Fibroblast of skin of right quadriceps (primary cell): ENCODE measurements around the gene URB1.
A peak's percentile ranks its signal among the peaks of the same experiment; 100 is the strongest.

Source experiments
- DNase-seq: peaks from one replicate; pipeline ENCODE4 v3.0.0-alpha.2; 2013

Gene URB1

GRCh38 chr21:32340863-32341848, 51.7 kb downstream of the URB1 start:
- no peak for DNase-seq

DNA sequence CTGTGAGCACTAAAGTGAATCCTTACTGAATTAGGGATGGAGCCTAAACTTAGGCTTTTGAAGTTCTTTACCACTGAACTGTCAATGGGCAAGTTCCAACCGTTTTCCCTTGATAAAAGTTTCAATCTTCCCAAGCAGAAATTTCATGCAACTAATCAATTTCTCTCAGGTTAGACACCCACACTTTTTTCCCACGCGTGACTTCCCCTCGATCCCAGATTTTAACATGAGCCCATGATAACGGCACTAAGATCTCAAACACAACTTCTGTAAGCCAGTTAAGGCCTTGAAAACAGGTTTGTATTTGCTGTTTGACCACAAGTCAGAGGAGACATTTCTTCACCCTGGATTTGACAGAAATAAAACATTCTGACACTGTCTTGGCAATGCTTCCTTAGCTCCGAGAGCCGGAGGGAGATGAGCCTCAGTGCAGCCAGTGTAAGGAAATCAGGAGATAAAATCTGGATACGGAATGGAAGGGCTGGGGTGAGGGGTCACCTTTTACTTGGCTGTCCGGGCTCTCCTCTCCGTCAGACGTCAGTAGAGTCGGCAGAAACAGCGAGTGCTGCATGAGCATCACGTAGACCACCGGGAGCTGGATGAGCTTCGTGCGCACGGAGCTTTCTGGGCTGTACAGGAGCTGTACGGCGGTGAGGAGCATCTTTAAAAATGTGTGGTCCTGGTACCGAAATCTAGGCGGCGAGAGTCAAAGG, 54.4 kb downstream of the URB1 start:
- no peak for DNase-seq

GRCh38 chr21:32337206-32337605, 55.6 kb downstream of the URB1 start:
- DNase-seq, result no peak

- DNase-seq, result peak; percentile 33
Measured at GRCh38 chr21:32336711-32337110, 56.1 kb downstream of the URB1 start.

- no peak for DNase-seq
Measured at GRCh38 chr21:32335601-32336575, 56.9 kb downstream of the URB1 start.

DNA sequence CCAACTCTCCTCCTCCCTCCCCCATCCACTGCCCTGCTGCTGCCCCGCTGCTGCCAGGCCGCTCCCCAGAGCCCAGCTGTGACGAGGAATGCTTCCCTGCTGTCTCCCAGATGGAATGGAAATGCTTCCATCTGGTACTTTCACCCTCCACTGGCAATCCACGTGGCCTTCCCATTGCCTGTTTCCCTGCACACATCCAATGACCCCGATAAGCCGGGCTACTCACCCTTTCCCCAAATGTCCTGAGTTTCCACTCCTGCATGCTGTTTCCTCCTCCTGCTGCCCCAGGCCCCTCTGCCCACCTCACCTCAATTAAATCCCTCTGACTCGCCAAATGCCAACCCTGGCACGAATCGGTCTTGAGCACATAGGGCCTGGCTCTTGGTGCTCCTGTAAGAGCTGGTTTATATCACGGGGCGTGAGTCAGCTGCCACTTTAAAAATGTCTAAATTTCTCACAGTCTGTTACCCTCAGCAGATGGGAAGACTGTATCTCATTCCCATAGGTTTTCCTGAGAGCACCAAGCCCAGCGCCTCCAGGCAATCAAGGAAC, 57.8 kb downstream of the URB1 start:
- DNase-seq, result peak; percentile 31

- DNase-seq, result no peak
Measured at GRCh38 chr21:32333953-32334673, 58.7 kb downstream of the URB1 start.

- DNase-seq, result no peak
Measured at GRCh38 chr21:32332463-32332951, 60.3 kb downstream of the URB1 start.

DNA sequence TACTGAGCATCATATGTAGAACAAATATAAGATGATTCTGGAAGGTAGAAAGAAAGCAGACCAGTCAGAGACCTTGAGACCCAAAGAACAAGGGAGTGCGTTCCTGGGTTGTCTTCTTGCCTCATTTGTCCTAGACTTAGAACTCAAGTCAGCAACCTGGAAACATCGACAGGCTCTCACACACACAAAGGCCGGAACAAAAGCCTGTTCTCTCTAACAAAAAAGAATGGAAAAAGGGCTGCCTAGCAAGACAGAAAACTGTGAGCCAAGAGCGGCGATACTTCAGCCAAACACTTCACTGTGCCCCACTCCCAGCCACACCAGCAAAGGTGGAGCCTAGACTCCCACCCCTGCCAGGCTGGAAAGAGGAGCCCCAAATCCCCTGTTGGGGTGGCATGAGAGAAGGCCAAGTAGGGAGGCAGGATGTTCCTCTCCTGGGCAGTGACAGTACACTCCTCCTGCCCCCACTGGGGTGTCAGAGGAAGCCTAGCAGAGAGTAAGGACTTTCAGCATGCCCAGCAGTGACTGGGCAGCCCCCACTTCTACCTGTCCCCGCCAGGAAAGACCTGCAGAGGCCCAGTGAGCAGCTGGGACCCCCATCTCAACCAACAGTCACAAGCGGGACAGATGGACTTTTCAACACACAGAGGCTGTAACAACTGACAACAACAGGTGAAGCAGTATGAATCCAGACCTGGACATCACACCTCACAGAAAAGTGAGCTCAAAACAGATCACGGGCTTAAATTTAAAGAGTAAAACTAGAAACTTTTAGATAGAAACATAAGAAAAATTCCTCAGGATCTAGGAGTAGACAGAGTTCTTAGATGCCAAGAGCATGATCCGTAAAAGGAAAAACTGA, 61.1 kb downstream of the URB1 start:
- DNase-seq, result no peak

GRCh38 chr21:32330784-32331311, 62.0 kb downstream of the URB1 start:
- DNase-seq, result no peak

GRCh38 chr21:32329776-32330175, 63.0 kb downstream of the URB1 start:
- peak; percentile 62 for DNase-seq

- DNase-seq, result peak; percentile 48
Measured at GRCh38 chr21:32329331-32329730, 63.5 kb downstream of the URB1 start.

GRCh38 chr21:32328595-32328994, 64.2 kb downstream of the URB1 start:
- peak; percentile 69 for DNase-seq

DNA sequence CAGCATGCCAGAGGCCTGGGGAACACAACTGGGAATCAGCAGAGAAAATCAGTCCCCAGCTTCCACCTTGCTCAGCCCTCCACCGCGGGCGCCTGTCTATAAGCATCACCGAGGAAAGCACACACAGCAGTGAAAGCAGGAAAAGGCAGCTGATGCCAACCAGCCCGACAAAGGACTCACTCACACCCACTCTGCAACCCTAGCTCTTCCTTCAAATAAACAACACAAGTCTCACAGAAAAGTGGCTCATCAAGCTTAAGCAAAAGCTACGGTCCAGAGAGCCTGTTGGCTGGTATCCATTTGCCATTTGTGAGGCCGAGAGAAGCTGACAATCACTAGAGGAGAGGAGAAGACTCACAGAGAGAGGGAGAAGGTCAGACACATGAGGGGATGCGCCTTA, 67.1 kb downstream of the URB1 start:
- DNase-seq, result no peak

DNA sequence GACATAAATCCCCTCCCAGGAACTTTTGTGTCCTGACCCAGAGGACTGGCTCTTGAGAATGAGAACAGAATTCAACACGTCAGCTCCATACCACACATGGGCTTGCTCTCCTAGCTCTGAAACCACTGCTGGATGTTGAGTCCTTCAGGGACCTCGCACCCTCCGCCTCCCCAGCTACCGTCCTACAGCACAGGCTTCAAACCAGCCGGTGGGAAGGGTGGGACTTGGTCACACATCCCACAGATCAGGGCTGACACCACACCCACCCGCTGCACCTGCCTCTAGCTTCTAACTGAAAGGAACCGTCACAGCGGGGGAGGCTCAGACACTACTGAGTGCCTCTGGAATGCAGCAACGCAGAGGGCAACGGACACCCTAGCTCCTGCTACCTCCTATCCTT, 70.1 kb downstream of the URB1 start:
- DNase-seq, result no peak

DNA sequence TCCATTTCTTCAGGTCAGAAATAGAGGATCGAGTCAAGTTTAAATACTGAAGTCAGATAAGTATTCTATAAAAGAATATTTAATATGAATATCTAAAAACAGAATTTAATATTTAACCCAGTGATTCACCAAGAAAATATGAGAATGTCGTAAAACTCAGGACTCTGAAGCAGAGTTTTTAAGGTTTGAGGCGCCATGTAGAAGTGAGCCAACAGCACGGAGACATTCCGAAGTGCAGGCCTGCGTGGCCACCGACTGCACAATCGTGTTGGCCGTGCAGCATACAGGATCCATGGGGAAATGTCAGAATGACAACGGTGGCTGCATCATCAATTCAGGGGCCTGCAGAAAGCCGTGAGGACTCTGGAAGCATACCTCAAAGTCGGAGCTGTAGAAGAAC, 70.7 kb downstream of the URB1 start:
- no peak for DNase-seq

- no peak for DNase-seq
Measured at GRCh38 chr21:32321480-32321879, 71.3 kb downstream of the URB1 start.

DNA sequence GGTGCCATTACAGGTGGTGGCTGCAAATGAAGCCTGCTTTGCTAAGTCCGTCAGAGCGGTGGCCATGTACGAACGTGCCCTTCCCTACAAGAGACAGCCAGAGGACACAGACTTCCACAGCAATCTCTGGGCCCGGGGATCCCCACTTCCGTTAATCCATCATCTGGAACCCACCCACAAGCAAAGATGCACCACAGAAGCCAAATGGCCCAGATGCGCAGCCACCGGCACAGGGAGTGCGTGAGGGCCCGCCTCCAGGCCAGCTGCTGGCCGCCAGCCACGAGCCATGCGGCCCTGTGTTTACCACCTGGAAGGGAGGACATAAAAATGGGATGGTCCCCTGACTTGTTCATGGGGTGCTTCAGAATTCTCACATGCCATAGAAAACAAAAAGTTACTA, 72.1 kb downstream of the URB1 start:
- no peak for DNase-seq

DNA sequence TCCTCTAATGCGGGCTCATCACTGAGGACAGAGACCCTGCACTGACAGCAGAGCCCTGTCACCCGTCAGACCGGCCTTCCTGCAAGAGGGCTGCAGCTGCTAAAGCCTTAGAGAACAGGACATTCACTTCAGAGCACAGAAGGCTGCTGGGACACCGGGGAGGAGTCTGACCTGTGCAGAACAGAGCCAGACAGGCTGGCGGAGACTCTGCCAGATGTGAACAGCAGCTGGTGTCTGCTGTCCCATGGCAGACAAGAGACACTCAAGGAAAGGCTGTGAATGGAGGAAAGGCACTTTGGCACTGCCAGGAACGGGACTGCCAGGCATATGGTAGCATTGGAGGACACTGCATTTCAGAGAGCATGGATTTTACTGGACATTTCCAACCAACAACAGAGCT, 72.8 kb downstream of the URB1 start:
- no peak for DNase-seq

- DNase-seq, result no peak
Measured at GRCh38 chr21:32319012-32319411, 73.8 kb downstream of the URB1 start.
